ENCODE measurements around the gene LSM11.
A peak's percentile ranks its signal among the peaks of the same experiment; 100 is the strongest.

GRCh38 chr5:157743163-157744050, at the start of gene LSM11:
- TF ChIP-seq EZH2phosphoT487 (IDR thresholded peaks at IDR 0.05; ENCODE audit: low read depth): no peak
- TF ChIP-seq, protein P1, sequence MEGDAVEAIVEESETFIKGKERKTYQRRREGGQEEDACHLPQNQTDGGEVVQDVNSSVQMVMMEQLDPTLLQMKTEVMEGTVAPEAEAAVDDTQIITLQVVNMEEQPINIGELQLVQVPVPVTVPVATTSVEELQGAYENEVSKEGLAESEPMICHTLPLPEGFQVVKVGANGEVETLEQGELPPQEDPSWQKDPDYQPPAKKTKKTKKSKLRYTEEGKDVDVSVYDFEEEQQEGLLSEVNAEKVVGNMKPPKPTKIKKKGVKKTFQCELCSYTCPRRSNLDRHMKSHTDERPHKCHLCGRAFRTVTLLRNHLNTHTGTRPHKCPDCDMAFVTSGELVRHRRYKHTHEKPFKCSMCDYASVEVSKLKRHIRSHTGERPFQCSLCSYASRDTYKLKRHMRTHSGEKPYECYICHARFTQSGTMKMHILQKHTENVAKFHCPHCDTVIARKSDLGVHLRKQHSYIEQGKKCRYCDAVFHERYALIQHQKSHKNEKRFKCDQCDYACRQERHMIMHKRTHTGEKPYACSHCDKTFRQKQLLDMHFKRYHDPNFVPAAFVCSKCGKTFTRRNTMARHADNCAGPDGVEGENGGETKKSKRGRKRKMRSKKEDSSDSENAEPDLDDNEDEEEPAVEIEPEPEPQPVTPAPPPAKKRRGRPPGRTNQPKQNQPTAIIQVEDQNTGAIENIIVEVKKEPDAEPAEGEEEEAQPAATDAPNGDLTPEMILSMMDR (IDR thresholded peaks at IDR 0.05; ENCODE audit: low read depth, low read length): peak; percentile 92

Data from OCI-LY3 (cell line).